NCI-H187 (cell line): ENCODE measurements around the gene TMUB2.
A peak's percentile ranks its signal among the peaks of the same experiment; 100 is the strongest.

Experiments used
- DNase-seq, 2 experiments: peaks; one replicate each; lab custom pipeline; 2025; lab: John Stamatoyannopoulos, UW

TMUB2 gene

GRCh38 chr17:44203731-44204440 lies 17.1 kb downstream of the TMUB2 start:
- DNase-seq = no peak

GRCh38 chr17:44204441-44204882 lies 17.7 kb downstream of the TMUB2 start:
- no peak for DNase-seq

- DNase-seq = no peak
Observed at GRCh38 chr17:44205962-44206824, 19.4 kb downstream of the TMUB2 start.

- no peak for DNase-seq
Observed at GRCh38 chr17:44206825-44207155, 20.0 kb downstream of the TMUB2 start.

GRCh38 chr17:44207319-44207718 lies 20.5 kb downstream of the TMUB2 start:
- no peak for DNase-seq

- DNase-seq = no peak
Observed at GRCh38 chr17:44207743-44208142, 21.0 kb downstream of the TMUB2 start.

GRCh38 chr17:44209786-44210341 lies 23.1 kb downstream of the TMUB2 start:
- DNase-seq = no peak

GRCh38 chr17:44210342-44211192 lies 23.8 kb downstream of the TMUB2 start:
- peak; percentile 45 to 70 for DNase-seq

- DNase-seq = no peak
Observed at GRCh38 chr17:44211281-44212265, 24.8 kb downstream of the TMUB2 start.

- no peak for DNase-seq
Observed at GRCh38 chr17:44212507-44213402, 26.0 kb downstream of the TMUB2 start.

- DNase-seq = no peak
Observed at GRCh38 chr17:44213403-44214229, 26.8 kb downstream of the TMUB2 start.

GRCh38 chr17:44214230-44214494 lies 27.4 kb downstream of the TMUB2 start:
- no peak for DNase-seq

- DNase-seq = no peak
Observed at GRCh38 chr17:44214896-44215295, 28.1 kb downstream of the TMUB2 start.

- no peak for DNase-seq
Observed at GRCh38 chr17:44216173-44216572, 29.4 kb downstream of the TMUB2 start.

GRCh38 chr17:44216694-44217093 lies 29.9 kb downstream of the TMUB2 start:
- DNase-seq = no peak

GRCh38 chr17:44217738-44218343 lies 31.1 kb downstream of the TMUB2 start:
- DNase-seq = no peak

- peak; percentile 80 to 93 for DNase-seq
Observed at GRCh38 chr17:44218344-44219107, 31.8 kb downstream of the TMUB2 start.

- DNase-seq = no peak
Observed at GRCh38 chr17:44219108-44219615, 32.4 kb downstream of the TMUB2 start.
